GM23248 (cell line): ENCODE measurements around the gene ADRA2C.

Experiments used
- EZH2 ChIP-seq: fragments of 200-600 bp; sonication (generic); IDR thresholded peaks from 2 replicates; pipeline ENCODE4 v1.6.1; 2018; ENCODE audit warnings: antibody characterized with exemption, mild to moderate bottlenecking; ENCODE audit not compliant: insufficient read depth, poor library complexity, severe bottlenecking
- EZH2phosphoT487 ChIP-seq: fragments of 200-600 bp; sonication (generic); IDR thresholded peaks from 2 replicates; pipeline ENCODE4 v1.6.1; 2018; ENCODE audit warnings: antibody characterized with exemption, moderate library complexity, mild to moderate bottlenecking, low read depth; ENCODE audit not compliant: insufficient read depth

GRCh38 chr4:3781193-3781886 is 15.2 kb downstream of the ADRA2C start:
- TF ChIP-seq EZH2phosphoT487: no peak
- no peak for TF ChIP-seq EZH2
